ENCODE data around the gene MAP3K5. TPM values are rescaled to one million over a fixed set of nuclear protein-coding genes. Genes with fewer than 3 reads are reported as not detected.

The MAP3K5 gene
- polyA plus RNA-seq, 1 donor = 7.4 TPM

DNA sequence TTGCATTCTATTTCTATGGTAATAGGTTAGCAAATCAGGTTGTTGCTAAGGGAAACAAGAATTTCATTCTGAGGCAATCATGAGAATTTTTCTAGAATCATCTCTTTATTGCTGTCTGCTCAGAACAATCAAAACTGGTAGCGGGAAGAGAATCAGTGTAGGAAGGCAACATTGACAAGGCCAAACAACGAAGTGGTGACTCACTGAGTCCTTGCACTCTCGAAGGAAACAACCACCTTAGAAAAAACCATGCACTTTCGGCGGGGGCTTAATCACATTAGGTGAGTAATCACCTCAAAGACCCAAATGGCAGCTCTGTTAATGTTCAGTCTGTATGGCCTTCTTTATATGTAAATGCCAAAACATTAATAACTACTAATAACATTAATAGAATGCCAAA lies 163.3 kb downstream of the MAP3K5 start:
- Histone ChIP-seq H3K9me3 (ENCODE audit: control insufficient read depth, low read depth, low read length) (no peaks in the 10 kb centered on the region), H3K27ac (ENCODE audit: low read length) (no peak overlapping the region), H3K36me3 (ENCODE audit: control insufficient read depth, insufficient read depth, low read length) (no peaks in the 10 kb centered on the region), H3K4me3 (ENCODE audit: low read length) (no peak overlapping the region), H3K27me3 (ENCODE audit: control insufficient read depth, insufficient read depth, low read length) (no peaks in the 10 kb centered on the region), H3K4me1 (ENCODE audit: control insufficient read depth, insufficient read depth, low read length) (no peaks in the 10 kb centered on the region)
- no CpG with 5 or more reads among the region's 5 CpGs for WGBS (ENCODE audit: insufficient coverage, low lambda C conversion rate)
- DNase-seq = no peak

DNA sequence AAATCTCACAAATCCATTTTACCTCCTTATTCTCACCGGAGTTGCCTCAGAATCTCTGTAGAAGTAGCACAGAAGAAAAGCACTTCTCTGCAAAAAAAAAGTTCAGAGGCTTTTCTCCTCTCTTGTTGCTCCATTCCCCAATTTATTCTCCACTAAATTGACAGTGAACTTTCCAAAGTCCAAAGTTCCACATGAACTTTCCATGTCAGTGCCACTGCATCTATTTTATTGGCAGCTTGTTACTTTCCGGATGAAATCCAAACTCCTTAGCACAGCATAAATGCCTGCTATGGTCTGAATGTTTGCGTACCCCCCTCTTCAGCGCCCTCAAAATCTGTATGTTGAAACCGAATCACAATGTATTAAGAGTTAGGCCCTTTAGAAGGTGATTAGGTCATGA lies 165.1 kb downstream of the MAP3K5 start:
- no peak overlapping the region for H3K27ac ChIP-seq (ENCODE audit: low read length)
- 83% methylated on average over 1 of the region's 5 CpGs for WGBS (ENCODE audit: insufficient coverage, low lambda C conversion rate)
- H3K36me3 ChIP-seq (ENCODE audit: control insufficient read depth, insufficient read depth, low read length) = no peaks in the 10 kb centered on the region

DNA sequence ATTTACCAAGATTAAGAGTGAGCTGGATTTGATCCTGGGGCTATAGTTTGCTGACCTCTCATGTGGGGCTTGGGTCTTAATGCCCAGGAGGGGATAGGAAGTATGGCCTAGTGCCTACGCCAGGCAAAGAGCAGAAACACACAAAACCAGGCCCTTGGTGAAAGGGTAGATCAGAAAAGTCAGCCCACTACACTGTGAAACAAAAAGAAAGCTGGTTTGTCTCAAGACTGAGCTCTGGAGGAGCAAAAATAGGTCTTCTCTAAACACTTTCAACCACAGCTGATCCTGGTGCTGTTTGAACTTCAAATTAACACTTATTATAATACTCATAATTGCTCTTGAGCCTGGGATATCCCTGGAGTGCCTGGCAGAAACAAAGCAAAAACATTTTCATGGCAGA lies 167.0 kb downstream of the MAP3K5 start:
- WGBS (ENCODE audit: insufficient coverage, low lambda C conversion rate) = no CpG with 5 or more reads among the region's 1 CpG
- H3K27ac ChIP-seq (ENCODE audit: low read length) = no peak overlapping the region
- no peak overlapping the region for H3K4me3 ChIP-seq (ENCODE audit: low read length)
- no peak for DNase-seq
- no peaks in the 10 kb centered on the region for H3K9me3 ChIP-seq (ENCODE audit: control insufficient read depth, low read depth, low read length)
- no peaks in the 10 kb centered on the region for H3K36me3 ChIP-seq (ENCODE audit: control insufficient read depth, insufficient read depth, low read length)
- no peaks in the 10 kb centered on the region for H3K27me3 ChIP-seq (ENCODE audit: control insufficient read depth, insufficient read depth, low read length)
- H3K4me1 ChIP-seq (ENCODE audit: control insufficient read depth, insufficient read depth, low read length) = no peaks in the 10 kb centered on the region

More for the DNA sequence above, 165.1 kb downstream of the MAP3K5 start:
- Histone ChIP-seq H3K4me3 (ENCODE audit: low read length) (no peak overlapping the region), H3K27me3 (ENCODE audit: control insufficient read depth, insufficient read depth, low read length) (no peaks in the 10 kb centered on the region), H3K4me1 (ENCODE audit: control insufficient read depth, insufficient read depth, low read length) (no peaks in the 10 kb centered on the region), H3K9me3 (ENCODE audit: control insufficient read depth, low read depth, low read length) (no peaks in the 10 kb centered on the region)
- peak in 1 of 2 donors; percentile 44 for DNase-seq

DNA sequence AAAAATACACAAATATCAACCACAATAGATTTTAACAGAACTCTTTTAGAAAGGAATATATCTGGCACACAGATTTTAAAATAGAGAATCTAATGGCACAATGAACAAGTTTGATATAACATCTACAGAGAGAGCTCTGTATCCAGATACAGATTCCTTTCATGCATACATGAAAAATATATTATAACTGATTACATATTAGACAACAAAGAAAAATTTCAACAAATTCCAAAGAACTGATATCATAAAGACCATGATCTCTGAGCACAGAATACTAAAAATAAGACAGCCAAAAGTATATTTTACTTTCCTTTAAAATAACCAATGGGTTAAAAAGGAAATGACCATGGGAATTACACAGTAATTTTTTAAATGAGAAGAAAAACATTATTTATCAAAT lies 167.9 kb downstream of the MAP3K5 start:
- Histone ChIP-seq H3K9me3 (ENCODE audit: control insufficient read depth, low read depth, low read length) (no peaks in the 10 kb centered on the region), H3K4me1 (ENCODE audit: control insufficient read depth, insufficient read depth, low read length) (no peaks in the 10 kb centered on the region), H3K27ac (ENCODE audit: low read length) (no peak overlapping the region), H3K27me3 (ENCODE audit: control insufficient read depth, insufficient read depth, low read length) (no peaks in the 10 kb centered on the region), H3K4me3 (ENCODE audit: low read length) (no peak overlapping the region), H3K36me3 (ENCODE audit: control insufficient read depth, insufficient read depth, low read length) (no peaks in the 10 kb centered on the region)
- DNase-seq = no peak

DNA sequence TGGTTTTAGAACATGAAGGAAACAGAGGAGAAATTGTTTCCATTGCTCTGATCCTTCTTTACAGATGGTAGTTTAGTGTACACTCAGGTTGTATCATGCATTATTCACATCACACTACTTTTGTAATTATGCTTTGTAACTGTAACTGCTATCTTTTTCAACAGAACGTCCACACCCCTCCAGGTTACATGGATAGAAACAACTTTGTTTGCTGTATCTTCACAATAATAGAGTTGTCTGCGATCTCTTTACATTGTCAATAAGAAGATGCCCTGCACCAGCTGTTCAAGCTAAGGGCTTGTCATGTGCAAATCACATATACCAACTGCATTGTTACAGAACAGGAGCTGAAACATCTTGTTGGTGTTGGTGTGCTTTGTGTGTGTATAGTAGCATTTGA lies 174.2 kb downstream of the MAP3K5 start:
- Histone ChIP-seq H3K4me3 (ENCODE audit: low read length) (no peak overlapping the region), H3K36me3 (ENCODE audit: control insufficient read depth, insufficient read depth, low read length) (no peaks in the 10 kb centered on the region), H3K9me3 (ENCODE audit: control insufficient read depth, low read depth, low read length) (no peaks in the 10 kb centered on the region), H3K27ac (ENCODE audit: low read length) (no peak overlapping the region), H3K4me1 (ENCODE audit: control insufficient read depth, insufficient read depth, low read length) (no peaks in the 10 kb centered on the region), H3K27me3 (ENCODE audit: control insufficient read depth, insufficient read depth, low read length) (no peaks in the 10 kb centered on the region)
- no peak for DNase-seq
- no CpG with 5 or more reads among the region's 2 CpGs for WGBS (ENCODE audit: insufficient coverage, low lambda C conversion rate)

DNA sequence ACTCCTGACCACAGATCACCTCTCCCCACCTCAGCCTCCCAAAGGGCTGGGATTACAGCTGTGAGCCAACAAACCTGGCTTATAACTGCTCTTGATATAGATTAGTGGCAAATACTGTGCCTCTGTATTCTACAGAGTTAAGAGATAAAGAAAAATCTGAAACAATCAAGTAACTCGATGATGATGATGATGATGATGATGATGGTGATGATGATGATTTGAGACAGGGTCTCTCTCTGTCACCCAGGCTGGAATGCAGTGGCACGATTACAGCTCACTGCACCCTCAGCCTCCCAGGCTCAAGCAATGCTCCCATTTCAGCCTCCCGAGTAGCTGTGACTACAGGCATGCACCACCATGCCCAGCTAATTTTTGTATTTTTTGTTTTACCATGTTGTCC lies 175.8 kb downstream of the MAP3K5 start:
- H3K4me3 ChIP-seq (ENCODE audit: low read length) = no peak overlapping the region
- H3K27me3 ChIP-seq (ENCODE audit: control insufficient read depth, insufficient read depth, low read length) = no peaks in the 10 kb centered on the region
- H3K4me1 ChIP-seq (ENCODE audit: control insufficient read depth, insufficient read depth, low read length) = no peaks in the 10 kb centered on the region
- WGBS (ENCODE audit: insufficient coverage, low lambda C conversion rate) = 100% methylated on average over 1 of the region's 3 CpGs
- H3K9me3 ChIP-seq (ENCODE audit: control insufficient read depth, low read depth, low read length) = no peaks in the 10 kb centered on the region
- DNase-seq = no peak
- H3K36me3 ChIP-seq (ENCODE audit: control insufficient read depth, insufficient read depth, low read length) = no peaks in the 10 kb centered on the region
- H3K27ac ChIP-seq (ENCODE audit: low read length) = no peak overlapping the region

DNA sequence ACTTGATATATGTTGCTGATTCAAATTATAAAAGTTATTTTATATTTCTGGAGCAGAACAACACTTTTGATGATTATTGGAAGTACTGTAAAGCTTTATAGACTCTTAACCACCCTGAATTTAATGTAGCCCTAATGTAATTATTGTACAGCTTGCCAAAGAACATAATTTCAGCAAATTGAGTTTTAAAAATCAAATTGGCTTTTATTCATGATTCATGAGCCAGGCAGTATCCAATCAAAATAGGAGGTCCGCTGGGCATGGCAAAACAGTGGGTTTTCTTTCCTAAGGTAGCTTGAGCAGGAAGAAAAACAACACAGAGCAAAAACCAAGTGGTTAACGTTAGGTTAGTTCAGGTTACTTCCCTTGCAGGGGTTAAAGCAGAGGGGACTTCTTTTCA lies 177.3 kb downstream of the MAP3K5 start:
- Histone ChIP-seq H3K27me3 (ENCODE audit: control insufficient read depth, insufficient read depth, low read length) (no peaks in the 10 kb centered on the region), H3K9me3 (ENCODE audit: control insufficient read depth, low read depth, low read length) (no peaks in the 10 kb centered on the region), H3K36me3 (ENCODE audit: control insufficient read depth, insufficient read depth, low read length) (no peaks in the 10 kb centered on the region), H3K27ac (ENCODE audit: low read length) (no peak overlapping the region), H3K4me1 (ENCODE audit: control insufficient read depth, insufficient read depth, low read length) (no peaks in the 10 kb centered on the region), H3K4me3 (ENCODE audit: low read length) (no peak overlapping the region)
- no peak for DNase-seq
- no CpG with 5 or more reads among the region's 2 CpGs for WGBS (ENCODE audit: insufficient coverage, low lambda C conversion rate)

DNA sequence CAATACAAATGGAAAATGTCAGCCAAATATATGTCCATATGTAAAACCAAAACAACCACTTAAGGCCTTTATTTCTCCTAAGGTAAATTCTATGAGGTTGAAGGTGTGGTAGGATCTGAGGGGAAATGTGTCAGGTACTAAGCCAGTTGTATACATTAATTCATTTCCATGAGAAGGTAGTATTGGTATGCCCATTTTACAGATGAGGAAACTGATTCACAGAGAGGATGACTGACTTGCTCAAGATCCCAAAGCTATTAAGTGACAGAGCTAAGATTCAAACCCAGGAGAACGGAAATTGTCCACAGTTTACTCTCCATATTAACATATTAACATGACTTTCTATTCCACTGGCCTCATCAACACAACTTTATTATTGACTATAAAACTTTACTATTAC lies 177.9 kb downstream of the MAP3K5 start:
- WGBS (ENCODE audit: insufficient coverage, low lambda C conversion rate) = no CpG with 5 or more reads among the region's 1 CpG
- DNase-seq = no peak
- H3K27me3 ChIP-seq (ENCODE audit: control insufficient read depth, insufficient read depth, low read length) = no peaks in the 10 kb centered on the region
- H3K36me3 ChIP-seq (ENCODE audit: control insufficient read depth, insufficient read depth, low read length) = no peaks in the 10 kb centered on the region
- H3K4me1 ChIP-seq (ENCODE audit: control insufficient read depth, insufficient read depth, low read length) = no peaks in the 10 kb centered on the region
- H3K4me3 ChIP-seq (ENCODE audit: low read length) = no peak overlapping the region
- H3K9me3 ChIP-seq (ENCODE audit: control insufficient read depth, low read depth, low read length) = no peaks in the 10 kb centered on the region
- no peak overlapping the region for H3K27ac ChIP-seq (ENCODE audit: low read length)

DNA sequence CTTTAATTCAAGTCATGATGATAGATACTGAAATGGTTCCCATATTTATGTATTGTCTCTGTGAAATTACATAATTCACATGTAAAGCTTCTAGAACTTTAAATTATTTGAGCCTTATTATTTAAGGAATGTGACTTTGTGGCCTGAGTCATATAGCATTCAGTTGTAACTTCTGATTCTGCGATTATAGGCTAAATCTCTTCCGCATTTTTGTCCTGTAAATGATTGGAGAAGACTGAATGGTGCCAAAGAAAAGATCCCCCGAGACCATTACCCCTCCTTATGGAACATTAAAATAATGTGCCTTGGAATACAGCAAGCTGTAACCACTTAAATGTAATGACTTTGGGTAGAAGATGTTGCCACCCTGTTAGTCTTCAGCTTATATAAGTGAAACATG lies 178.8 kb downstream of the MAP3K5 start:
- no peak overlapping the region for H3K27ac ChIP-seq (ENCODE audit: low read length)
- WGBS (ENCODE audit: insufficient coverage, low lambda C conversion rate) = no CpG with 5 or more reads among the region's 3 CpGs
- H3K9me3 ChIP-seq (ENCODE audit: control insufficient read depth, low read depth, low read length) = no peaks in the 10 kb centered on the region
- no peaks in the 10 kb centered on the region for H3K36me3 ChIP-seq (ENCODE audit: control insufficient read depth, insufficient read depth, low read length)
- no peak overlapping the region for H3K4me3 ChIP-seq (ENCODE audit: low read length)
- no peaks in the 10 kb centered on the region for H3K4me1 ChIP-seq (ENCODE audit: control insufficient read depth, insufficient read depth, low read length)
- H3K27me3 ChIP-seq (ENCODE audit: control insufficient read depth, insufficient read depth, low read length) = no peaks in the 10 kb centered on the region
- no peak for DNase-seq

DNA sequence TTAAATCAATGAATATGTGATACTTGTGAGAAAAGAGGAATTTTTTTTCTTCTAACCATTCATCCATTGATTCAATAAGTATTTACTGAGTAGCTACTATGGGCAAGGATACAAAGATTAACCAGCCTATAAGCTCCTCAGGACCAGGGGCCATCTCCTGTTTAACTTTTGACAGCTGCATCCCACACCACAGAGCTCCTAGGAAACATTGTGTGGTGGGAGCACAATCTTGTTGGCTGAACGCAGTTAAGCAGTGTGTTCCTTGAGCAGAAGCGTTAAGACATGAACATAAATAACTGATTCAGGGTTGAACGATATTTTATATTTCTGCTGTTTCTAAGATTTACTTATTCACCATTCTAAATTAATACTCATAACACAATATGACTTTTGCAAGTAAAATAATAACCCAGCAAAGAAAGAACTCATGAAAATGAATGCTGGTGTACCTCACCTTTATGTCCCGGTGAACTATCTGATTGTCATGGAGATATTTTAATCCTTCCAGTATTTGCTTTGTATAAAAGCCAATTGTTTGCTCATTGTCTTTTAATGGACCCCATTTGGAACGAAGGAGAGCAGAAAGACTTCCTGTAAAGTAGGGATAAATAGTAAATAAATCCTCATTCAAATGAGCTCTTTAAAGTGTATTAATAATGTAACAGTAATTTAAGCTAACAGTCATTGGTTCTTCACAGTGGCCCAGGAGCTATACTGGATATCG lies 179.4 kb downstream of the MAP3K5 start:
- WGBS (ENCODE audit: insufficient coverage, low lambda C conversion rate) = 70% methylated on average over 2 of the region's 6 CpGs
- H3K27ac ChIP-seq (ENCODE audit: low read length) = no peak overlapping the region

DNA sequence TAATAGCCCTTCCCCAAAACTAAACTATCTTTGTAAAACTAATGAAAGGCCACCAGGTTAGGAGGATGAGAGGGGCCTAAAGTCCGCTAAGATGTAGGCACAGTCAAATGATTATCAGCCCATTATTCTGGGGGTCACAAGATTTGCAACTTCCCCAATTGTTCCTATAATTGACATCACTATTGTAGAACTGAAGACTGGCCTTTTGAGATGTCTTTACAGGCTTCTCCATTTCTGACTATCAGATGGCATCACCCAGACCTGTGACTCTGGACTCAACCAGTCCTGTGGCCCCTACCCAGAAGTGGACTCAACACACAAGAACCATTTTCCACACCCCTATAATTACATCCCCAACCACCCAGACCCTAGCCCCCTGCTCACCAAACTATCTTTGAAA lies 180.5 kb downstream of the MAP3K5 start:
- no peak overlapping the region for H3K4me3 ChIP-seq (ENCODE audit: low read length)
- H3K27ac ChIP-seq (ENCODE audit: low read length) = no peak overlapping the region

More for the DNA sequence above, 179.4 kb downstream of the MAP3K5 start:
- Histone ChIP-seq H3K27me3 (ENCODE audit: control insufficient read depth, insufficient read depth, low read length) (no peaks in the 10 kb centered on the region), H3K4me1 (ENCODE audit: control insufficient read depth, insufficient read depth, low read length) (no peaks in the 10 kb centered on the region), H3K4me3 (ENCODE audit: low read length) (no peak overlapping the region), H3K36me3 (ENCODE audit: control insufficient read depth, insufficient read depth, low read length) (no peaks in the 10 kb centered on the region), H3K9me3 (ENCODE audit: control insufficient read depth, low read depth, low read length) (no peaks in the 10 kb centered on the region)
- DNase-seq = no peak

More for the DNA sequence above, 180.5 kb downstream of the MAP3K5 start:
- no peak for DNase-seq
- Histone ChIP-seq H3K9me3 (ENCODE audit: control insufficient read depth, low read depth, low read length) (no peaks in the 10 kb centered on the region), H3K27me3 (ENCODE audit: control insufficient read depth, insufficient read depth, low read length) (no peaks in the 10 kb centered on the region), H3K4me1 (ENCODE audit: control insufficient read depth, insufficient read depth, low read length) (no peaks in the 10 kb centered on the region), H3K36me3 (ENCODE audit: control insufficient read depth, insufficient read depth, low read length) (no peaks in the 10 kb centered on the region)
- no CpG with 5 or more reads among the region's 1 CpG for WGBS (ENCODE audit: insufficient coverage, low lambda C conversion rate)
